IPS-NIHi7 (cell line): Measurements from ENCODE around the gene HDLBP.
"Not testable (repeated sequence)": the region's sequence is repeated elsewhere in the genome, so short reads cannot be mapped to it uniquely, and the experiment has no call there.

Experiments
- DNase-seq: peaks from one replicate; pipeline ENCODE4 v3.0.0; 2012; ENCODE audit warnings: mixed read lengths; ENCODE audit errors: extremely low spot score

Gene HDLBP

DNA sequence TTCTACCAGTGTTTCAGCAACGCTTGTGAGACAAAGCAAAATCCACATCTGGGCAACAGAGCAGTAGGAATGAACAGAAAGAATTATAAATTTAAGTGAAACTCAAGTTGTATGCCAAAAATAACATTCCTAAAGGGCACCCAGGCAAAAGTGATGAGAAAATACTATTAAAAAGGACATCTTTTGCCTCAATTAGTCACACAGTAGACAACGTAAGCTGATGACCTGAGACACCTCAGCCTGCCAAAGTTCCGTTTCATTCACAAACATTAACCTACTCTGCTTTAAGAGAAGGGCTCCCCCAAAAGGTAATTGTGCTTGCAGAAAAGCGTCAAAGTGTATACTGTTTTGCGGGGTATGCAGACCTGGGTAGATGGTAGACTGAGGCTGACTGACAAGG, 7.2 kb downstream of the HDLBP start:
- no peak for DNase-seq

DNA sequence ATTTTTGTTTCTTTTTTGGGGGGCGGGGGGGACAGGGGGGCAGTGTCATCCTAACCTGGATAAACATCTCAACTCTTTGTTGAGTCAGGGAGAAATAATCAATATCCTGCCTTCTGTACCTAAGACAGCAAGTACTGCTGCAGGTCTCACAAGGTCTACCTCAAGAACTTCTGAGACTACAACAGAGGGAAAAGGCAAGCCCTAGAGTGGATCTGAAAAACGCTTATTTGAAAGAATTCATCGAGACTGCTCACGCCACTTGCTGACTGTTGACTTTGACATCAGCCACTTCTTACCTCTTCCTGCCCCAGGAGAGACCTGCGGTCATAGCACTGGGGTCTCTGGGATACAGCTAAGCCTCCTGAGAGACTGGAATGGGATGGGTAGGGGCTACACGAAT, 8.4 kb downstream of the HDLBP start:
- no peak for DNase-seq

DNA sequence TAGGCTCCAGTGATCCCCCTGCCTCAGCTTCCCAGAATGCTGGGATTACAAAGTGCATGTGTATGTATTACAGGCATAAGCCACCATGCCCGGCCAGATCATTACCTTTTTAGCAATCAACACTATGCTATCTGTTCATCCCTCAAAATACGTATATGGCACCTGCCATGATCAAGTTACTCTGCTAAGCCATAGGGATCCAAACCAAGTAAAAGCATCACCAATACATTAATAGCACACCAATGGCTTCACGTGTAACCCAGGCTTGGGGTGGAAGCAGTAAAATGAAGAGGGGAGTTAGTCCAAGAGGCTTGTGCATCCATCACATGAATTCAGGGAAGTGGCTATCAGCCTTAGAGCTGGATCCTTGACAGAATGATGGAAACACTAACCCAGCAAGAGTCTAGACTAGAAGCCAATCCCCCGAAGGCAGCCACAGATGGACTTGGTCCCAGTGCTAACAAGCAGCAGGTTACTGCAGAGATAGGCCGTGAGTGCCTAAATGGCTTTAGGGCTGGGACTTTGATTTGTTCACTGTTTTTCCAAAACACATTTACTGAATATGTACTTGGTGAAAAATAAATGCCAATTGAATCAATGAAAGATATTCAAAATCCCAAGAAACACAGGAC, 11.3 kb downstream of the HDLBP start:
- DNase-seq, result no peak

DNA sequence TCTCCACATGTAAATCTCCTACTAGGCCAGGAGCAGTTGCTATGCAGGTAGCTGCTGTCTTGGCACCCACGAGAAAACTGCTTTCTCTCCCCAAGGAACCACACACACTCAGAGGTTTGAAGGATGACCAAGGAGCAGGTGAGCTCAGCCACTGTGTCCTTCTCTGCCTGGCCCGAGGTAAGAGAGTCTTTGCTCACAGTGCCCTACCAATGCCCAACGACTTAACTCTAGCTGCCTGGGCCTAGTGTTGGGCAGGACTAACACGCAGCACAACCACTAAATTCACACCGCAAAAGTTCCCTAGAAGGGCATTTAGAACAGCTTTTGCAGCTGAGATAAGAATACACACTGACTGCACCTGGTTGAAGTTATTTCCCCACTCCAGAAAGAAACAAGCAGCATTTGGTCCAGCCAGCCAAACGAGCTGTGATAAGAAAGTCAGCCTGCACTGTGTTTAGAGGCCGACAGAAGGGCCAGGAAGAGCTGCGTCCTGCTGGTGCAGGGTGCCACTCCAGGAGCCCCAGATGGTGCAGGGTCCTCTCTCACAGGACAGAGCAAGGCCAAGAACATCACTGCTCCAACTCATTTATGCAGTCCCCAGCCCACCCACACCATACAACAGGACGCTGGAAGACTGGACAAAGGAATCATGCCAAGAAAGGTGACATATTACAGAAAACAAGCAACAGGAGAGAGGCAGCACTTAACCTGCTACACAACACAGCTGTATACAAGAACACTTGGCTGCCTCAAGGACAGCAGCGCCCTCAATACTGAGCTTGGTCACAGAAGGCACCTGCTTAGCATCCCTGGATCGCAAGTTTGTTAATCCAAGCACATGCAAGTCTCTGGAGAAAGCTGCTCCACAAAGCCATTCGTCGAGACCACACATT, 12.5 kb downstream of the HDLBP start:
- no peak for DNase-seq

DNA sequence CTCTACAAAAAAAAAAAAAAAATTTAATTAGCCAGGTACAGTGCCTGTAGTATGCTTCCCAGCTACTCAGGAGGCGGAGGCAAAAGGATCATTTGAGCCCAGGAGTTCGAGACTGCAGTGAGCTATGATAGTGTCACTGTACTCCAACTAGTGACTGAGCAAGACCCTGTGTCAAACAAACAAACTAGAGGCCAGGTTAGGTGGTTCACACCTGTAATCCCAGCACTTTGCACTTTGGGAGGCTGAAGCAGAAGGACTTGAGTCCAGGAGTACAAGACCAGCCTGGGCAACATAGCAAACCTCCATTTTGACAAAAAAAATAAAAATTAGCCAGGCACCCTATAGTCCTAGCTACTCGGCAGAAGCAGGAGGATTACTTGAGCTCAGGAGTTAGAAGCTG, 13.4 kb downstream of the HDLBP start:
- no peak for DNase-seq

DNA sequence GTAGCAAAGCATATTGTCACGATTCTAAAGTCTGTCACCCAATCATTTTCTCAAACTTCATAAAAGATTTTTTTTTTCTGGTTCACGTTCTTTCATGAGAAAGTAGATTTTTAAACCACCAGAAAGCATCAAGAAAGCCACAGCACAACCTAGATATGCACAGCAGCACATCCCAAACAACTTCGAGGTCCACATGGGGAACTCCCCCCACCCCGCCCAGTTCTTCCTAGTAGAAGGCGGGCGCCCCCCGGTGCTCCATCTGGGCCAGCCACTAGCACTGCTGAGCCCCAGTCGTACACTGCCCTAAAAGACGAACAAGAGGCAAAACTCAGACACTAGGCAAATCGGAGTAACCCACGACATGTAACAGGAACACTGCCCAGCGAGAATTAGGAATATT, 15.5 kb downstream of the HDLBP start:
- no peak for DNase-seq

DNA sequence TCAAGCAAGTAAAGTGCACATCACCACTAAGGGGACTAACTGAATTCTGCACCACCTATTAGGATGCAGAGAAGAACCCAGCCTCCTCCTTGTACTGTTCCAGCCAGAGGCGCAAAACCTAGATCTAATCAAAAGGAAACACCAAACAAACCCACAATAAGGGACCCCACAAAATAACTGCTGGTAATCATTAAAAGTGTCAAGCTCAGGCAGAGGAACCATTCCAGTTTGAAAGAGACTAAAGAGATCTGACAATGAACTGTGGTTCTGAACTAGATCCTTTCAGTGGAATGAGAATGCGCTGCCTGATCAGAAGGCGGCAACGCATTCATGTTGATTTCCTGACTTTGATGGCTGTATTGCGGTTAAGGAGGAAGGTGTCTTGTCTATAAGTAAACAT, 16.8 kb downstream of the HDLBP start:
- DNase-seq, result no peak

DNA sequence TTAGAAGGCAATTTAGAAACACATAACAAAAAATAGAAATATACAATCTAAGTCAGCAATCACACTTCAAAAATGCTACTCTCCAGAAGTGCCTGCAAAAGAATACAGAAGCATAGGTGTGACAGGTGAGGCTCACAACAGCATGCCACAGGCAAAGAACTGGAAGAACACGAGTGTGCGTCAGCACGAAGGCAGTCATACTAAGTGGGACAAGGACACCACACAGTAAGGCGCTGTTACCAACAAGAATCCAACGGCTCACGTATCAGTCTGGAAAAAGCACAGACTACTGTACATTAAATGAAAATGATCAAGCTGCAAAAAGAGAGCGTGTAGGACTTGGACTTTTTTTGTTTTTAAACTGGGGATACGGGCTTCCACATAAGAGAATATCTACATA, 18.7 kb downstream of the HDLBP start:
- no peak for DNase-seq

DNA sequence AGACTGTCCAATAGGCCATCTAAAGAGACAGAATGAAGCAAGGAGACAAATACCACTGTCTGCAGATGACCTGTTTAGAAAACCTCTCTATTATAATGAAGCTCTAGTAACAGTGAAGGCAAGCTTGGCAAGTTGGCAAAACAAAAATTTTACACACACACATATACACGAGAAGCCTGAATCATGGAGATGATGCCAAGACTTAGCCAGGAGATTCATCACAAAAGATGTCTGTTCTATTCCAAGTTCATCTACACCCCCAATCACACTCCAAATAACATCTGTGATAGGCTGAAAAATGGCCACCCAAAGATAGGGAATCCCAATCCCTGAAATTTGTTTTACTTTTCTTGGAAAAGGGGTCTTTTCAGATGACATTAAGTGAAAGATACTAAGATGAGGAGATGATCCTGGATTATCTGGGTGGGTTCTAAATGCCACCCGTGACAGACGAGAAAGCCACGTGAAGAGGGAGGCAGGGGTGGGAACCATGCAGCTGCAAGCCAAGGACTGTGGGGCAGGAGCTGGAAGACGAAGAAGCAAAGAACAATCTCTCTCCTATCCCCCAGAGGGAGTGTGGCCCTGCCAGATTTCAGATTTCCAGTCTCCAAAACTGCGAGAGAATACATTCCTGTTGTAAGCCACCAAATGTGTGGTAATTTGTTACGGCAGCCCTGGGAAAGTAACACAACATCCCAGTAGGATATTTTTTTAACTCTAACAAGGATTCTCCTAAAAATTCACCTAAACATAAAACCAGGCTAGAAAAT, 20.0 kb downstream of the HDLBP start:
- DNase-seq, result no peak

DNA sequence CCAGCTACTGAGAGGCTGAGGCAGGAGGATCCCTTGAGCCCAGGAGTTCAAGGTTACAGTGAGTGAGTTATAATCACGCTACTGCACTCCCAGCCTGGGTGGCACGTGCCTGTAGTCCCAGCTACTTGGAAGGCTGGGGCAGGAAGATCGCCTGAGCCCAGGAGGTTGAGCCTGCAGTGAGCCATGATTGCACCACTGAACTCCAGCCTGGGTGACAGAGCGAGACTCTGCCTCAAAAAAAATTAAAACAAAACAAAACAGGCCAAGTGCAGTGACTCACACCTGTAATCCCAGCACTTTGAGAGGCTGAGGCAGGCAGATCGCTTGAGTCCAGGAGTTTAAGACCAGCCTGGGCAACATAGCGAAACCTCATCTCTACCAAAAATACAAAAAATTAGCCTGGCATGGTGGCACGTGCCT, 22.1 kb downstream of the HDLBP start:
- not testable (repeated sequence) for DNase-seq

DNA sequence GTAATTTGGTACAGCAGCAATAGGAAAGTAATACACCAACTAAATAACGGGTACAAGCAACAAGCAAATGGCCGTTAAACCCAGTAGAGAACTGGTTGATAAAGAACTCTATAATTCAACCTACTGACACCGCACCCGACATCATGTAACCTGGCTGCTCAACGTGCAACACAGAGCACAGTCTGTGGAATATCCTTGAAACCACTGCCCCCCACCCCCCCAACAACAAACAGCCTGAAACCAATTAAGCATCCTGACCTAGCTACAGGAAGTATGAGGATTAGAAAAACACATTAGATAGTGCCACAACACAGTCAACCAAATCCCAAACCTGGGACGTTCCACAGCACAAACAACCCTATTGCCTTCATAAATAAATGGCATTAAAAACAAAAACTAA, 23.5 kb downstream of the HDLBP start:
- no peak for DNase-seq

DNA sequence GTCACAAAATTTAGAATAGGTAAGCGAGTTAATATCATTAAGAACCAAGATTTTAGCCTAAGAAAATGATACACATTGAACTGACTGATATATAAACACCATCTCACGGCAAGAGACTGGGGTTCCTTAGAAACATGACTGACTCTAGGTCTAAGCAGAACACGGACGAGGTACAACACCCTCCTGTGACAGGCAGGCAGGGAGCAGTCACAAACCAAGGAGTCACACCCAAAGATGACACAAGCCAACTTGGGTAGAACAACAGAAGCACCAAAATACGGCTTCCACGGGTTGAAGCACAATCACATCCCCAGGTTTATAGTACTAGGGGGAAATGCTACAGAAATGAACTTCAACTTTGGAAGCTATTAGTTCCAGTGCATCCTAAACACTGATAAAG, 24.3 kb downstream of the HDLBP start:
- DNase-seq, result no peak

DNA sequence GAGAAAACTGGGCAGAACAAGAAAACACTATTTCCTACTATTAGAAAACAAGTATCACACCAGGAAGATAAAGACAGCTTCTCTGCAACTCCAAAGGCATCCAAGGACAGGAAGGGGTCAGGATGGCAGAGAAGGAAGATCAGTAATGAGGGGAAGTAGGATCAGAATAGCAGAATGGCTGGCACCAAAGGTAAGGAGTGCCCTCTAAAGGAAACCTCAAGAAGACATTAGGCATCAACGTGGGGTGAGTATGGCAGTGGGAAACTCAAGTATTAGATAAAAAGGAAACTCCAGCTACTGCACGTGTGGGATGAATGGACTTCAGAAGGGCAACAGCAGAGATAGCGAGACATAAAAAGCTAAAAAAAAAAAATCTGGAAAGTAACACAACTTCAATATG, 25.9 kb downstream of the HDLBP start:
- no peak for DNase-seq

DNA sequence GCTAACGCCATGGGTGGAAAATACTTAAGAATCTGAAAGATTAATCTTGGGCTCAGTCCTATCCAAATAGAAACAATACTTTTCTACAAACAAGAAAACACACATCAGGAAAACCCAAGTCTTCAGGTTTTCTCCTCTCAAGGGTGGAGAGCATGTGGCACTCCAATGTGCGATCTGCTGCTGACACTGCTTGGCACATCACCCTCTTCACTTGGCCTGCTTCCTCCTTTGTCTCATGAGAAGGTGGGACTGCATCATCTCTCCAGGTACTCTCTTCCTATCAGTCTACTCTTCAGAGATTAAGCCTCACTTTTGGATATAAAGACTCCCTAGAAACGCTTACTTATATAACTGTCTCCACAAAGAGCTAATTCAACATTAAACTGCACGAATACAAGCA, 26.4 kb downstream of the HDLBP start:
- DNase-seq, result no peak

DNA sequence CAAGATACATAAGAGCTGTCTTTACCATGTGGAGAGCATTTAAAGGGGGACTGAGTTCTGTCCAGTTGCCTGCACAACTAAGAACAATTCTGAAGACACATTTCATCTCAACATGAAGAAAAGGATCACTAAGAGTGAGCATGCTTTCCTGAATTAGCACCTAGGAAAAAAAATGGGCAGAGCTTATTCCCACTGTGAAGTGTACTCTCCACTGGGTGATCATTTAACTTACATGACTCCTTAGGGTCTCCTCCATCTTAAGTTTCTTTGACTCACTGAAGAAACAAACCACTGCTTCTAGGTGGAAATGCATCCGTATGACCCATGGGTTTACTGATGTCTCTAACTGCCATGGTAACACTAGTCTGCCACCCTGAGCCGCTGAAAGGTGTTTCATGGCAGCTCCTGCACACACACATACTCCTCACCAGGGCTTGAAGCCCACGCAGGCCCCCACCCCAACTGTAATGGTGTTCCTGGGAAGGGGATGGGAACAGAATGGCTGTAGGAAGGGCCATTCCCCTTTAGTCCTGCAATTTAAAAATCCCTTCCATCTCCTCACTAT, 27.1 kb downstream of the HDLBP start:
- no peak for DNase-seq

DNA sequence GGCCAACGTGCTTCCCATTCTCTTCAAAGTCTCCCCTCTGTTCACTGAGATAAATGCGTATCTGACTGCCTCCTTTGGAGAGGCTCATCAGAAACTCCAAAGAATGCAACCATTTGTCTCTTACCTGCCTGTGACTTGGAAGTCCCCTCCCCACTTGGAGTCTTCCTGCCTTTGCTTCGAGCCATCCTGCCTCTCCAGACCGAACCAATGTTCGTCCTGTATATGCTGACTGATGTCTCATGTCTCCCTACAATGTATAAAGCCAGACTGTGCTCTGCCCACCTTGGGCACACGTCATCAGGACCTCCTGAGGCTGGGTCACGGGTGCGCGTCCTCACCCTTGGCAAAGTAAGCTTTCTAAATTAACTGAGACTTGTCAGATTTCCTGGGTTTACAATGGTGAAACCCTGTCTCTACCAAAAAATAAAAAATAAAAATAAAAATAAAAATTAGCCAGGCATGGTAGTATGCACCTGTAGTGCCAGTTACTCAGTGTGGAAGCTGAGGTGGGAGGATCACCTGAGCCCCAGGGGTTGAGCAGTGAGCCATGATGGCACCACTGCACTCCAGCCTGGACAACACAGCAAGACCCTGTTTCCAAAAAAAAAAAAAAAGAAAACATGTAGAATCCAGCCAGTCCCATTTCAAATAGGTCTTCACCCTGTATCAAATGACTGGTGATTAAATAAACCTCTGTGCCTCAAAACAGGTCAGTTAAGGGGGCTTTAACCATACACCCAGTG, 29.0 kb downstream of the HDLBP start:
- no peak for DNase-seq

DNA sequence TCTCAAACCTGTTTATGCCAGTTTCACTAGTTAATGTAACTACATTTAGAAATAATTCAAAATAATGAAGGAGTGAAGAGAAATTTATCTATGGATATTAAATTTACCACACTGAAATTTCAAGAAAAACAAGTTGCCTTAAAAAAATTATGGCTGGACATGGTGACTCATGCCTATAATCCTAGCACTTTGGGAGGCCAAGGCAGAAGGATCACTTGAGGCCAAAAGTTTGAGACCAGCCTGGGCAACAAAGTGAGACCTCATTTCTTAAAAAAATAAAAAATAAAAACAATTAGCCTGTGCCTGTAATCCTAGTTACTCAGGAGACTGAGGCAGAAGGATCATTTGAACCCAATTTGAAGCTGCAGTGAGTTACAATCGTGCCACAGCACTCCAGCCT, 29.9 kb downstream of the HDLBP start:
- DNase-seq, result no peak

DNA sequence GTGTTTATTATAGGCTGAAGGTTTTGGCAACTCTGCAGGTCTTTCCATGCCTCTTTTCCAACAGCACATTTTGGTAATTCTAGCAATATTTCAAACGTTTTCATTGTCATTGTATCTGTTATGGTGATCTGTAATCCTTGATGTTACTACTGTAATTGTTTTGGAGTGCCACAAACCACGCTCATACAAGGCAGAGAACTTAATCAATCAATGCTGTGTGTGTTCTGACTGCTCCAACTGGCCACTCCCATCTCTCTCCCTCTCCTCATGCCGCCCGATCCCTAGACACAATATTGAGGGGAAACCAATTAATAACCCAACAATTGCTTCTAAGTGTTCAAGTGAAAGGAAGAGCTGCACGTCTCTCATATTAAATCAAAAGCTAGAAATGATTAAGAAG, 32.9 kb downstream of the HDLBP start:
- DNase-seq, result no peak

DNA sequence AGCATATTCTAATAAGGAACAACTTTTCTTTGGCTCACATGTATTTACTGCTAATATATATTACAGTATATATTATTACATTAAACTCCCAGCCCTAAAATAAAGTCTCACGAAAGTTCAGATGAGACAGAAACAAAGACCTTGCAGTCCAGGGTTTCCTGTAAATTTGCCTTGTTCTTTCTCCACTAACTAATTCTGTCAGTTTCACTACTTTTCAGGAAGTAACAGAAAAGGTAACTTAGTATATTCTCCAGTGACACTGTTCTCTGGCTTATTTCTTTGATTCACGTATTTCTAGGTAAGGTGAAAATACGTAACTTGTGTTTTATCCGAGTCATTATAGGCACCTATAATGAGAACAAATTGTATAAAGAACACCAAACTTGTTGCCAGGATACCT, 35.2 kb downstream of the HDLBP start:
- no peak for DNase-seq

DNA sequence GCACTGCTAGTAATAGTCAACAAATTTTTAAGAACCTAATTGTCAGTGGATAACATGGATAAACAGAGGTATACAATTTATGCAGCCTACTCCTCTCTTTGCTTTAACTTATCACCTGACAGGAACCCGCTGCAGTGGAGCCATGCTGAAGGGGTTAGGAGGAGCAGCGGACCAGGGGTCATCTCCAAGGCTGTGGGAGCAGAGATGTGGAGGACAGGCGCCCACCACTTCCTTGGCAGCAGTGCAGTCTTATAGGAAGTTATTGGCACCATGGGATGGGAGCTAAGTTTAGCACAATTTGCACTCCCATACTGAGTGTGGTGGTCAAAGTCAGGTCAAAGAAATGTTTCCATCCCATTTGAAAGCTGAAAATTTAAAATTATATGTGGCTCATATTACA, 35.6 kb downstream of the HDLBP start:
- no peak for DNase-seq

DNA sequence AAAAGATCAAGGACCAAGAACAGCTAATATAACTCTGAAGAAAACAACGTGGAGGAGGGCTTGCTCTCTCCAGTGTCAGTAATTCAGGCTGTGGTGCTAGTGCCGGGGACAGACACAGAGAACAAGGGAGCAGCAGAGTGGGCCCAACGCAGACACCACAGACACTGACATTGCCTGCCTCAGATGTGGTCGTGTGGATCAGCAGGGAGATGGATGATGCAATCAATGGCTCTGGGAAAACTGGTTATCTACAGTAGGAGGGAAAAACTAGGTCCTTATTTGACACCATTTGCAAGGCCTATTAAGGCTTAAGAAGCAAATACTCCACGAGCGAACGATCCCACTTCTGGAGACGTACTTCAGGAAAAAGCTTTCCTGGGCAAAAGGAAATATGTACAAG, 36.1 kb downstream of the HDLBP start:
- DNase-seq, result no peak

DNA sequence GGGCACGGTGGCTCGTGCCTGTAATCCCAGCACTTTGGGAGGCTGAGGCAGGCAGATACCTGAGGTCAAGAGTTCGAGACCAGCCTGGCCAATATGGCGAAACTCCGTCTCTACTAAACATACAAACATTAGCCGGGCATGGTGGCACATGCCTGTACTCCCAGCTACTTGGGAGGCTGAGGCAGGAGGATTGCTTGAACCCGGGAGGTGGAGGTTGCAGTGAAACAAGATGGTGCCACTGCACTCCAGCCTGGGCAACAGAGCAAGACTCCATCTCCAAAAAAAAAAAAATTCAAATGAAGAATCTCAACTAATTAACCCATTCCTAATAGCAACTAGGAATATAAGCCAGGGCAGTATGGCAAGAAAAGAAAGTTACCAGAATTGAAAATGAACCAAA, 37.2 kb downstream of the HDLBP start:
- not testable (repeated sequence) for DNase-seq
